ENCODE results near the gene SGMS1.

The SGMS1 gene

GRCh38 chr10:50349554-50349953 lies 274.2 kb downstream of the SGMS1 start:
- TF ChIP-seq CTCF (IDR thresholded peaks at IDR 0.05; ENCODE audit: low read depth, low read length) (no peak), EZH2phosphoT487 (IDR thresholded peaks at IDR 0.05; ENCODE audit: low read depth) (no peak)
- Histone ChIP-seq H3K4me2 (ENCODE audit: low read length) (no peak overlapping the region), H4K20me1 (ENCODE audit: insufficient read depth, low read length) (no peaks in the 10 kb centered on the region), H3K36me3 (replicated peaks; ENCODE audit: low read depth, low read length) (no peaks in the 10 kb centered on the region), H2AFZ (ENCODE audit: low read depth, low read length) (no peak overlapping the region), H3K9me3 (ENCODE audit: insufficient read depth, low read length) (no peaks in the 10 kb centered on the region), H3K27me3 (ENCODE audit: low read depth, low read length) (no peaks in the 10 kb centered on the region), H3K79me2 (ENCODE audit: low read length) (no peaks in the 10 kb centered on the region), H3K4me3 (ENCODE audit: low read length) (no peak overlapping the region), H3K9ac (ENCODE audit: low read length) (no peak overlapping the region), H3K4me1 (ENCODE audit: low read length) (no peaks in the 10 kb centered on the region), H3K27ac (ENCODE audit: low read length) (no peak overlapping the region)

GRCh38 chr10:50347394-50347802 lies 276.4 kb downstream of the SGMS1 start:
- H3K9me3 ChIP-seq (ENCODE audit: insufficient read depth, low read length) = no peaks in the 10 kb centered on the region
- no peaks in the 10 kb centered on the region for H3K79me2 ChIP-seq (ENCODE audit: low read length)
- no peaks in the 10 kb centered on the region for H3K27me3 ChIP-seq (ENCODE audit: low read depth, low read length)
- no peak overlapping the region for H3K27ac ChIP-seq (ENCODE audit: low read length)
- no peak overlapping the region for H2AFZ ChIP-seq (ENCODE audit: low read depth, low read length)
- H3K36me3 ChIP-seq (replicated peaks; ENCODE audit: low read depth, low read length) = peaks cover 3% of the 10 kb centered on the region
- TF ChIP-seq EZH2phosphoT487 (IDR thresholded peaks at IDR 0.05; ENCODE audit: low read depth) = no peak
- TF ChIP-seq CTCF (IDR thresholded peaks at IDR 0.05; ENCODE audit: low read depth, low read length) = no peak
- no peak overlapping the region for H3K4me2 ChIP-seq (ENCODE audit: low read length)
- no peaks in the 10 kb centered on the region for H4K20me1 ChIP-seq (ENCODE audit: insufficient read depth, low read length)
- H3K4me3 ChIP-seq (ENCODE audit: low read length) = no peak overlapping the region
- no peak overlapping the region for H3K9ac ChIP-seq (ENCODE audit: low read length)
- no peaks in the 10 kb centered on the region for H3K4me1 ChIP-seq (ENCODE audit: low read length)

- Histone ChIP-seq H3K27me3 (ENCODE audit: low read depth, low read length) (no peaks in the 10 kb centered on the region), H3K9ac (ENCODE audit: low read length) (no peak overlapping the region), H3K4me1 (ENCODE audit: low read length) (no peaks in the 10 kb centered on the region), H2AFZ (ENCODE audit: low read depth, low read length) (no peak overlapping the region), H3K27ac (ENCODE audit: low read length) (no peak overlapping the region), H4K20me1 (ENCODE audit: insufficient read depth, low read length) (no peaks in the 10 kb centered on the region), H3K79me2 (ENCODE audit: low read length) (no peaks in the 10 kb centered on the region), H3K4me3 (ENCODE audit: low read length) (no peak overlapping the region), H3K36me3 (replicated peaks; ENCODE audit: low read depth, low read length) (peaks cover 3% of the 10 kb centered on the region), H3K9me3 (ENCODE audit: insufficient read depth, low read length) (no peaks in the 10 kb centered on the region), H3K4me2 (ENCODE audit: low read length) (no peak overlapping the region)
- no peak for TF ChIP-seq EZH2phosphoT487 (IDR thresholded peaks at IDR 0.05; ENCODE audit: low read depth)
- no peak for TF ChIP-seq CTCF (IDR thresholded peaks at IDR 0.05; ENCODE audit: low read depth, low read length)
Observed at GRCh38 chr10:50346942-50347341, 276.8 kb downstream of the SGMS1 start.

GRCh38 chr10:50345545-50345944 lies 278.2 kb downstream of the SGMS1 start:
- no peaks in the 10 kb centered on the region for H3K79me2 ChIP-seq (ENCODE audit: low read length)
- H2AFZ ChIP-seq (ENCODE audit: low read depth, low read length) = no peak overlapping the region
- H3K4me2 ChIP-seq (ENCODE audit: low read length) = no peak overlapping the region
- H3K36me3 ChIP-seq (replicated peaks; ENCODE audit: low read depth, low read length) = peaks cover 3% of the 10 kb centered on the region
- no peak overlapping the region for H3K4me3 ChIP-seq (ENCODE audit: low read length)
- no peaks in the 10 kb centered on the region for H4K20me1 ChIP-seq (ENCODE audit: insufficient read depth, low read length)
- H3K4me1 ChIP-seq (ENCODE audit: low read length) = no peaks in the 10 kb centered on the region
- no peak overlapping the region for H3K27ac ChIP-seq (ENCODE audit: low read length)
- TF ChIP-seq CTCF (IDR thresholded peaks at IDR 0.05; ENCODE audit: low read depth, low read length) = no peak
- no peak for TF ChIP-seq EZH2phosphoT487 (IDR thresholded peaks at IDR 0.05; ENCODE audit: low read depth)
- no peak overlapping the region for H3K9ac ChIP-seq (ENCODE audit: low read length)
- no peaks in the 10 kb centered on the region for H3K27me3 ChIP-seq (ENCODE audit: low read depth, low read length)
- no peaks in the 10 kb centered on the region for H3K9me3 ChIP-seq (ENCODE audit: insufficient read depth, low read length)
